ENCODE measurements around the gene NSMCE1.
"Not testable (repeated sequence)": the region's sequence is repeated elsewhere in the genome, so short reads cannot be mapped to it uniquely, and the experiment has no call there.

The NSMCE1 gene

GRCh38 chr16:27216297-27216885 is 52.2 kb downstream of the NSMCE1 start:
- no peak for DNase-seq (ENCODE audit: low read depth, low spot score)

DNA sequence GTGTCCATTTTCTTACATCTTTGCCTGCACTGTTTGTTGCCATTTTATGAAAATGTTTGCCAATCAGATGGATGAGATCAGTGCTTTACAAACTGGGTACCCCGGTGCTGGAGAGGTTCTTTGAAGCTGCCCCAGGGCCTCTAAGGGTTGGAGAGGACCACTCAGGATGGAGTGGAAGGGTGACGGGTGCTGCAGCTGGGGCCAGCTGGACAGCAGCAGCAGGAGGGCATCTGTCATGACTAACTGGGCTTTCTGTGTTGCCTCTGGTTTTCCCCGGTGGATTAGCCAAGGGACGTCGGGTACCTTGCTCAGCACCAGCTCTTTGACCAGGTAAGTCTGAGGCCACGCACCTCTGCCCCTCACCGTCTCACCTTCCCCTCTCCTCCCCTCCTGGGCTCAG is 52.9 kb downstream of the NSMCE1 start:
- DNase-seq (ENCODE audit: low read depth, low spot score) = no peak

DNA sequence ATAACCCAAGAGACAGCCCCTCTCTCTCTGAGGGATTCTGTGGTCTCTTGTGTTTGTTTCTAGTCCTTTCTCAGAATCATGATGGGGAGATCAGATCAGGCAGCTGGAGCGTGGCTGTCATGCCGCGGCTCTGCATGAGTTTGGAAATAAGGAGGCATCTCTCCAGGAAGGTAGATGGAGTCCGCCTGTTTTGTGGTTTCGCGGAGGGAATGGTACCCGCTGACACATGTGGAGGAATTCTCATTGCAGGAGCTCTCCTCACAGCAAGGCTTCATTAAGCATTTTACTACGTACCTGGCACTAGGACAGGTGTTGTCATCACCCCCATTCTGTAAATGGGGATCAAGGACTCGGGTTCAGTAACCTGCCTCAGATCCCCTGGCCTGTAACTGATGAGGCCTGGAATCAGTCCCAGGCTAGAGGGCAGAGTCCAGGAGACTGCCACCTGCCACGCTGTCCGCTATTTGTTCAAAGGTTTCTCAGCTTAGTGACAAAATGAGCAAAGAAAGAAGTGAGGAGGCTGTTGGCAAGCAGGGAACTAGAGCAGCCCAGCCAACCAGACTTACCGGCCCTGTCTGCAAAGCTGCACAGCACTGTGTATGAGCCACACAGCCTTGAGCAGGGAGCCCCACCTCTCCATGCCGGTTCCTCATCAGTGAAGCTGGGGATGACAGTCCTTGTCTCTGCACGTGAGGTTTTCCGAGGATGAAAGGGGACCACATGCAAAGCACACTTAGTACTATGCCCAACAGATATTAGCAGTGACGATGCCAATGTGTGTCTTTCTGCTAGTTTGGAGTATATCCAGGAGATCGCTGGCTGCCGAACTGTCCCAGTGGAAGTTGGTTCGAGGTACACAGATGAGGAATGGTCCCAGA is 54.2 kb downstream of the NSMCE1 start:
- no peak for DNase-seq (ENCODE audit: low read depth, low spot score)

GRCh38 chr16:27211026-27211425 is 57.5 kb downstream of the NSMCE1 start:
- DNase-seq (ENCODE audit: low read depth, low spot score) = no peak

DNA sequence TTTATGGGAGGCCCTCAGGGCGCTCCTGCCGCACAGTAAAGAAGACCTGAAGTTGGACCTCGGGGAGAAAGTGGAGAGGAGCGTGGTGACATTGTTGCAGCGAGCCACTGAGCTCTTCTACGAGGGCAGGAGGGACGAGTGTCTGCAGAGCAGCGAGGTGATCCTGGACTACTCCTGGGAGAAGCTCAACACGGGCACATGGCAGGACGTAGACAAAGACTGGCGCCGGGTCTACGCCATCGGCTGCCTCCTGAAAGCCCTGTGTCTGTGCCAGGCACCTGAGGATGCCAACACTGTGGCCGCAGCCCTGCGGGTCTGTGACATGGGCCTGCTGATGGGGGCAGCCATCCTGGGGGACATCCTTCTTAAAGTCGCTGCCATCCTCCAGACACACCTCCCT is 58.4 kb downstream of the NSMCE1 start:
- DNase-seq (ENCODE audit: low read depth, low spot score) = no peak

DNA sequence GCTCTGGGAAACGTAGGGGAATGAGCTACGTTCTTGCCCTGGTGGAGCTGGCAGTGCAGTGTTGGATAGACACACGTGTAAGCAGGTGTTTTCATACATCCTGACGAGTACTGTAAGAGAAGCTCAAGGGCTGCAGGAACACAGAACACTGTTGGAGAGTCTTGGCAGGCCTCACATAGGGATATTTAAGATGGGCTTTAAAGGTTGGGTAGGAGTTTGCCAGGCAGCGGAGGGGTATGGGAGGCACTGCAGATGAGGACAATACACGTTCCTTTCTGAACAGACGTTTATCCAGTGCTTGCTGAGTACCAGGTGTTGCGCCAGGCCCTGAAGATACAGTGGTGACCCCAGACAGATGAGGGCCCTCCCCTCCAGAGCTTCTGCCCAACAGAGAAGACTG is 59.0 kb downstream of the NSMCE1 start:
- no peak for DNase-seq (ENCODE audit: low read depth, low spot score)

DNA sequence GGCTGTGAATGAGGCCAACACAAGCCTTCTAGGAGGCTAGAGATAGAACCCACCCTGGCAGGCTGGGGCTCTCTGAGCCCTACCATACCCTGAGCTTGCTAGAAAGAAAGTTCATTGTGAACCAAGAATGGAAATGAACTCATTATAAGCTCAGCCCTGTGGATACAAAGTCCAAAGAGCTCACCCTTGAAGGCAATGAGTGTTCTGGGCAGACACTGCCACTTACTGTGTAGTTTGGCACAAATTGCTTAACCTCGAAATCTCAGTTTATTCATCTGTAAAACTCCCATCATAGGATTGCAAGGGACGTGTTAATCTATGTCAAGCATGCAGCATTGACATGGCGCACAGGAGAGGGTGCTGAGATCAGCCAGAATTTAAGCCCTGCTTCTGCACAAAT is 59.8 kb downstream of the NSMCE1 start:
- DNase-seq (ENCODE audit: low read depth, low spot score) = no peak

GRCh38 chr16:27208081-27208680 is 60.4 kb downstream of the NSMCE1 start:
- DNase-seq (ENCODE audit: low read depth, low spot score) = no peak

DNA sequence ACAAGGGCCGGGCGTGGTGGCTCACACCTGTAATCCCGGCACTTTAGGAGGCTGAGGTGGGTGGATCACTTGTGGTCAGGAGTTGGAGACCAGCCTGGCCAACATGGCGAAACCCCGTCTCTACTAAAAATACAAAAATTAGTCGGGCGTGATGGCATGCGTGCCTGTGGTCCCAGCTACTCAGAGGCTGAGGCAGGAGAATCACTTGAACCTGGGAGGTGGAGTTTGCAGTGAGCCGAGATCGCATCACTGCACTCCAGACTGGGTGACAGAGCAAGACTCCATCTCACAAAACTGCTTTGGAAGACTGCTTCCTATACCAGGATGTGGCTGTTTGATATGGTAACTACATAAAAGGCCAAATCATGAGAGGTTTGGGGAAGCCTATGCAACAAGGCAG is 61.5 kb downstream of the NSMCE1 start:
- DNase-seq (ENCODE audit: low read depth, low spot score) = not testable (repeated sequence)

- no peak for DNase-seq (ENCODE audit: low read depth, low spot score)
Observed at GRCh38 chr16:27205423-27206065, 63.0 kb downstream of the NSMCE1 start.

- no peak for DNase-seq (ENCODE audit: low read depth, low spot score)
Observed at GRCh38 chr16:27204312-27204915, 64.2 kb downstream of the NSMCE1 start.

DNA sequence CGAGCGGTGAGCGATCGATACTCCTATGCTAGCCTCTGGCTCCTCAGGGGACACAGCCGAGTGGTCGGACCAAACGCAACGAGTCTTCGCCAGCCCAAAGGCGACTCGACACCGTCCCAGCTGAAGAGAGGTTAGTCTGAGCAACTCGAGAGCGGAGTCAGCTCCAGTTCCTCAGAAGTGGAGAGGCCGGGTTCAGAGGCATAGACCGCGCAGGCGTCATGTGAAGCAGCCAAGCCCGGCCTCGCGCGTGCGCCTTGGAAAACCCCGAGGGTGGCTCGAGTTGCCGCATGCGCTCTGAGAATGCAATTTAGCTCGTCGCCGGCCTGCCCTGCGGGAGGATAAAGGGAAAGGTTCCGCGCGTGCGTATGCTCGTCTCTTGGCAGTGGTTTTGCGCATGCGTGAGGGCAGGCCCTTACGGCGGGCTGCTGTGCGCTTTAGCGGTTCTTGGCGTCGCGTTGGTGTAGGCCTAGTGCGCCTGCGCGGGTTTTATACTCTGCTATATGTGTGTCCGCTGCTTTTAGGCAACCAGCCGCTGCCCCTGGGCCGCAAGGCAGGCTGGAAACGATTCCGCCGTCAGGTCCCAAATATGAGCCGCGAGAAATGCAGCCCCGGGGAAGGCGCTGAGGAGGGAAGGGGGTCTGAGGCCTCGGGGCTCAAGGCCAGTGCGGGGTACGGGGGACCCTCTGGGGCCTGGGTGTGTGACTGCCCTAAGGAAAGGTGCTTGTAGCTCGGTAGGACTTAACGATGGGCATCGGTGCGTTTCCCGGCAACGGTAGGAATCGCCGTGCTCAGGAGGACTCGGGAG is 64.9 kb downstream of the NSMCE1 start, which contains the start of gene KDM8:
Gene KDM8, plus strand, starts transcription at position 20 of the 805 bp plus-strand sequence. CDS start 6,598 bp downstream, outside the sequence.
- peak; percentile 99 for DNase-seq (ENCODE audit: low read depth, low spot score)

DNA sequence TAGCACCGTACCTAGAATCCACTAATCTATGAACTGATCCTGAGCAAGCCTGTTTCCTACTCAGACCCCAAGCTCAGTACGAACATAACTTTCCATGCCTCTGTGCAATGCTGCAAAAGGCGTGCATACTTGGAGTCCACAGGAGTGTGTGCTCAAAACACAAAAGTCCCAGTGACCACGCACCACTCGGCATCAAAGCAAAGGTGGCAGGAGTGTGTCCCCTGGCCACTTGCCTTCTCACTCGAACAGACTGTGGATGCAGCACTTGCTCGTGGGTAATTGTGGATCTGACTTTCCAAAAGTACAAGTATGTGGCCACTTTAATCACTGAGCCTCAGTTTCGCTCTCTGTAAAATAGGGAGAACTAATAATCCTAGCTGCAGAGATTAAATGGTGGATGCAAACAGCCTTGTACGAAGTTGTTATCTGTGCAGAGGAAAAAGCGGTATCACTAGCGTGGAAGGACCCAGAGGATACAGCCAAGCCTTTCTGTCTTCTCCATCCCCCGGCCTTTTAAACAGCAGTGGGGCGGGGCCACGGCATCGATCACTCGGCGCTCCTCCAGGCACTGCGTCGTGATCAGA is 65.6 kb downstream of the NSMCE1 start:
- no peak for DNase-seq (ENCODE audit: low read depth, low spot score)

DNA sequence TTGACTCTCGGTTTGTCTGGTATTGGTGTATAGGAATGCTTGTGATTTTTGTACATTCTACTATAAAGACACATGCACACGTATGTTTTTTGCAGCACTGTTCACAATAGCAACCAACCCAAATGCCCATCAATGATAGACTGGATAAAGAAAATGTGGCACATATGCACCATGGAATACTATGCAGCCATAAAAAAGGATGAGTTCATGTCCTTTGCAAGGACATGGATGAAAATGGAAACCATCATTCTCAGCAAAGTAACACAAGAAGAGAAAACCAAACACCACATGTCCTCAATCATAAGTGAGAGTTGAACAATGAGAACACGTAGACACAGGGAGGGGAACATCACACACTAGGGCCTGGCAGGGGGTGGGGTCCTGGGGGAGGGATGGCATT is 67.7 kb downstream of the NSMCE1 start:
- DNase-seq (ENCODE audit: low read depth, low spot score) = not testable (repeated sequence)

- DNase-seq (ENCODE audit: low read depth, low spot score) = no peak
Observed at GRCh38 chr16:27199736-27200135, 68.8 kb downstream of the NSMCE1 start.

DNA sequence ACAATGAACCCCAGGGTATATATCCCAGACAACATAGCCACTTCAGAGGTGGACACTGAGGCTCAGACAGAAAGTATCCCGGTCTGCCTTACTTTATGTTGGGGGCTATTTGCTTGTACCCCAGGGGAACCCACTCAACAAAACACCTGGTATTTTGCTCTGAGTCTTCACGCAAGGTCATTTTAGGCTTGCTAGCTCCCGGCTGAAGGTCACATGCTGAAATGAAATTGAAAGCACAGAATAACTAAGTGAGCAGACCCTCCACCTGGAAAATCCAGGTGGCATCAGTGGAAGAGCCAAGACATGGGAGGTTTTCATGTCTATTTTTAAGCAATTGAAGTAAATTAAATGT is 69.4 kb downstream of the NSMCE1 start:
- no peak for DNase-seq (ENCODE audit: low read depth, low spot score)

GRCh38 chr16:27198451-27199234 is 69.9 kb downstream of the NSMCE1 start:
- DNase-seq (ENCODE audit: low read depth, low spot score) = no peak

DNA sequence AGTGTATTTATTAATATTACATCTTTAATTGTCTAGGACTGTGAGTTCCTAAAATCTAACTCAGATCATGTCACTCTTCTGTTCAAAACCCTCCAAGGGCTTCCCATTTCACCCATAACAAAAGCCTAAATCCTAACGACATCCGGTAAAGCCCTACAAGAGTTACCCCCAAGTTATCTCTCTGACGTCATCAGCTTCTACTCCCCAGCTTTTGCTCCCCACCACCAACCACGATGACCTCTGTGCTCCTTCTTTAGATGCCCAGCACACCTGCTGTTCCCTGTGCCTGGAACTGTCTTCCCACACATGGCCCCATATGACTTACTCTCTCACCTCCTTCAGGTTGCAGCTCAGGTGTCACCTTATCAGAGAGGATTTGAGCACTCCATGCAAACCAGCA is 71.6 kb downstream of the NSMCE1 start:
- DNase-seq (ENCODE audit: low read depth, low spot score) = no peak

- DNase-seq (ENCODE audit: low read depth, low spot score) = no peak
Observed at GRCh38 chr16:27195941-27196595, 72.5 kb downstream of the NSMCE1 start.

All from smooth muscle cell of the brain vasculature (primary cell).